GM21619 (cell line): ENCODE measurements around the gene PADI1.

Source experiments
- ATAC-seq: cut with Tn5 transposase; IDR thresholded peaks from one replicate; pipeline ENCODE4 v1.9.1; 2021; ENCODE audit not compliant: unreplicated experiment

The PADI1 gene

DNA sequence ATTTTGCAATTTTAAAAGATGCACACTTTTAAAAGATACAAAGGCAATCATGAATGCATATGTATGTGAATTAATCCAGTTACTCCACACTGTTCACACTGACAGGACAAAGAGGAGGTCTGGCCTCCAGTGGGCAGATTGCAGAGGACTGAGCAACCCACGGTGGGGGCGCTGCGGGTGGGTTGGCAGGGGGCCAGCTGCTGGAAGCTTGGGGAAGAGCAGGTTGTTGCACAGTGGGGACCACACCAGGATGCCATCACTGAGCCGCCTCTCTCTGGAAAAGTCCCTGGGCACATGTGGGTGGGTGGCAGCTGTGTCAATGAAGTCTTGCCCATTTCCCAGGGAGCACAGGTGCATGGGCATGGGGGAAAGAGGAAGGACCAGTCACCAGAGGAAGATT lies 90.4 kb downstream of the PADI1 start:
- no peak for ATAC-seq
